Endodermal cell (in vitro differentiated cells): ENCODE data around the gene XKR7. TPM values are rescaled to one million over a fixed set of nuclear protein-coding genes. Genes with fewer than 3 reads are reported as not detected.
"Not testable (repeated sequence)": the region's sequence is repeated elsewhere in the genome, so short reads cannot be mapped to it uniquely, and the experiment has no call there.

Source experiments
- DNase-seq: peaks from one replicate; pipeline ENCODE4 v3.0.0-alpha.2; 2017
- H3K27ac ChIP-seq: 2 replicates; pipeline ENCODE4 v1.5.1; 2013; ENCODE audit warnings: mild to moderate bottlenecking, low read depth, low read length, moderate library complexity
- H3K27me3 ChIP-seq: 2 replicates; pipeline ENCODE4 v1.6.1; 2013; ENCODE audit warnings: mild to moderate bottlenecking, low read length, moderate library complexity; ENCODE audit not compliant: insufficient read depth, control insufficient read depth, poor library complexity, severe bottlenecking
- H3K36me3 ChIP-seq: 2 replicates; pipeline ENCODE4 v1.7.0; 2013; ENCODE audit warnings: mild to moderate bottlenecking, low read length, moderate library complexity; ENCODE audit not compliant: control insufficient read depth, insufficient read depth
- H3K4me1 ChIP-seq: one replicate; pipeline ENCODE4 v1.7.0; 2013; ENCODE audit warnings: low read length; ENCODE audit not compliant: control insufficient read depth, insufficient read depth
- H3K4me3 ChIP-seq: 2 replicates; pipeline ENCODE4 v1.5.1; 2013; ENCODE audit warnings: mild to moderate bottlenecking, low read length, moderate library complexity
- H3K9ac ChIP-seq: 2 replicates; pipeline ENCODE4 v1.6.1; 2013; ENCODE audit warnings: mild to moderate bottlenecking, low read length, moderate library complexity; ENCODE audit not compliant: poor library complexity, severe bottlenecking; ENCODE audit errors: extremely low read depth
- H3K9me3 ChIP-seq: 2 replicates; pipeline ENCODE4 v1.6.1; 2013; ENCODE audit warnings: mild to moderate bottlenecking, low read length, moderate library complexity; ENCODE audit not compliant: control insufficient read depth
- H3K27ac Mint-ChIP-seq: 2 replicates; pipeline ENCODE4 v1.8.0; 2020; ENCODE audit warnings: mixed read lengths
- H3K27me3 Mint-ChIP-seq: 2 replicates; pipeline ENCODE4 v1.8.0; 2021; ENCODE audit warnings: mild to moderate bottlenecking, mixed read lengths; ENCODE audit not compliant: insufficient read depth
- H3K36me3 Mint-ChIP-seq: 2 replicates; pipeline ENCODE4 v1.8.0; 2020; ENCODE audit warnings: low read depth, mixed read lengths
- H3K4me1 Mint-ChIP-seq: 2 replicates; pipeline ENCODE4 v1.8.0; 2020; ENCODE audit warnings: mixed read lengths
- H3K4me3 Mint-ChIP-seq: 2 replicates; pipeline ENCODE4 v1.8.0; 2020; ENCODE audit warnings: mild to moderate bottlenecking, moderate library complexity, mixed read lengths
- H3K9me3 Mint-ChIP-seq: 2 replicates; pipeline ENCODE4 v1.8.0; 2020; ENCODE audit warnings: mild to moderate bottlenecking, mixed read lengths
- CTCF ChIP-seq: fragments of 200-600 bp; sonication (generic); conservative IDR thresholded peaks from 2 replicates; pipeline ENCODE4 v1.5.0; 2021; ENCODE audit warnings: antibody characterized with exemption, mild to moderate bottlenecking
- WGBS, 2 experiments: methylation state at CpG; one replicate each; pipeline versions ENCODE4 v1.1.5 to v1.1.7; 2013; ENCODE audit warnings: missing lambda C conversion rate in 2 of 2, mixed read lengths in 1 of 2; ENCODE audit not compliant: insufficient coverage in 1 of 2, insufficient read length in 1 of 2; 5-methylcytosine and 5-hydroxymethylcytosine counted together
- total RNA-seq, 2 donors: library from RNA; stranded (reverse); fragmentation: NEBNext Ultra II Directional in 1 of 2; extraction: Animal tissue kit (Norgen Biotek cat#: 25700) in 1 of 2; gene quantifications; 2 replicates in 1 of 2; 3 replicates in 1 of 2; pipeline ENCODE4 v1.2.1, GENCODE V29; 2021

XKR7 gene
- total RNA-seq, 2 donors from 2014 or later = 2.7 to 3.1 TPM

DNA sequence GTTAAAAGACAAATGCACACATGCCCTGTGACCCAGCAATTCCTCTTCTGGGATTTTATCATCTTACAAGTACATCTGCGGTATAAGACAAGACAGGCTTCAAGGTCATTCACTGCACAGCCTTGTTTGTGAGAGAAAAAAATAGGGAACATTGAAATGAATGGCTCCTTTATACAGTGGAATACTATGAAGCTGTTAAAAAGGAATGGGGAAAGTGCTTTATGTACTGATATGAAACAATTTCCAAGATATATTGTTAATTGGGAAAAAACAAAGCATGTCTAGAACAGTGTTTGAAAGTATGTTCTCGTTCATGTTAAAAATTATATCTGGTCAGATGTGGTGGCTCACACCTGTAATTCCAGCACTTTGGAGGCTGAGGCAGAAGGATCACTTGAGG lies 41.5 kb upstream of the XKR7 start:
- WGBS, 2 experiments = 95 to 100% methylated on average over 2 of the region's 2 CpGs
- DNase-seq = no peak
- no peak overlapping the region for H3K4me3 ChIP-seq
- Mint-ChIP-seq H3K4me3 (no peak overlapping the region), H3K4me1 (peaks cover 1% of the 10 kb centered on the region), H3K9me3 (no peaks in the 10 kb centered on the region), H3K36me3 (no peaks in the 10 kb centered on the region), H3K27ac (no peak overlapping the region), H3K27me3 (peaks cover 13% of the 10 kb centered on the region)
- no peak for TF ChIP-seq CTCF
- H3K27me3 ChIP-seq = no peaks in the 10 kb centered on the region
- no peaks in the 10 kb centered on the region for H3K9me3 ChIP-seq
- H3K36me3 ChIP-seq = no peaks in the 10 kb centered on the region
- no peak overlapping the region for H3K27ac ChIP-seq
- H3K9ac ChIP-seq = no peak overlapping the region
- H3K4me1 ChIP-seq = no peaks in the 10 kb centered on the region

DNA sequence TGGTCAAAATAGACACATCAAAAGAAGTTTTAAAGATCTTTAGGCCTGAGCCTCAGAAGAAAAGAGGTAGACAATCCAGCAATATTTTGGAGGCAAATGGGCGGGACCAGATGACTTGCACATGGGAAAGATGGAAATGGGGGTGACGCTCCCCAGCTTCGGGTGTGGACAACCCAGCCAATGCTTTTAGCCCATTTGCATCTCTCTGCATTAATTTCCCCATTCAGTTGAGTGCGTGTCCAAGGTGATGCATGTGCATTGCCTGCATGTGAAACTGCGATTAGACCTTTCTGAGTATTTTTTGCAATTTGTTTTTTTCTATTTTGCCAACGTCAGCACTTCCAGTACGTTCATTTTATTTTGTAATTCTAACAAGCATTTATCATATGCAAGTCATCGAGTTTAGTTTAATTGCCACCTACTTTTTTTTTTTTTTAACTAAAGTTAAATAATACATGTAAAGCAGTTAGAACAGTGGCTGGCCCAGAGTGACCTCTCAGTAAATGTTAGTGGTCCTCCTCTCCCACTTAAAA lies 40.3 kb upstream of the XKR7 start:
- Mint-ChIP-seq H3K27me3 (peaks cover 13% of the 10 kb centered on the region), H3K4me3 (no peak overlapping the region), H3K9me3 (no peaks in the 10 kb centered on the region), H3K4me1 (peaks cover 1% of the 10 kb centered on the region), H3K27ac (no peak overlapping the region), H3K36me3 (no peaks in the 10 kb centered on the region)
- H3K27ac ChIP-seq = no peak overlapping the region
- TF ChIP-seq CTCF = no peak
- H3K9me3 ChIP-seq = no peaks in the 10 kb centered on the region
- no peak overlapping the region for H3K9ac ChIP-seq
- no peaks in the 10 kb centered on the region for H3K27me3 ChIP-seq
- H3K4me1 ChIP-seq = no peaks in the 10 kb centered on the region
- no peak overlapping the region for H3K4me3 ChIP-seq
- 85 to 95% methylated on average over 7 to 8 of the region's 8 CpGs for WGBS, 2 experiments
- DNase-seq = no peak
- H3K36me3 ChIP-seq = no peaks in the 10 kb centered on the region

GRCh38 chr20:31929631-31930030 lies 38.3 kb upstream of the XKR7 start:
- H3K9me3 Mint-ChIP-seq, H3K36me3 ChIP-seq, H3K4me3 Mint-ChIP-seq, DNase-seq, H3K9ac ChIP-seq, H3K27ac Mint-ChIP-seq, H3K9me3 ChIP-seq, H3K4me3 ChIP-seq, H3K4me1 ChIP-seq, H3K27ac ChIP-seq, H3K4me1 Mint-ChIP-seq, H3K27me3 ChIP-seq, H3K36me3 Mint-ChIP-seq: not testable (repeated sequence)
- peaks cover 13% of the 10 kb centered on the region for H3K27me3 Mint-ChIP-seq
- WGBS, 2 experiments = 79 to 81% methylated on average over 2 of the region's 4 CpGs

DNA sequence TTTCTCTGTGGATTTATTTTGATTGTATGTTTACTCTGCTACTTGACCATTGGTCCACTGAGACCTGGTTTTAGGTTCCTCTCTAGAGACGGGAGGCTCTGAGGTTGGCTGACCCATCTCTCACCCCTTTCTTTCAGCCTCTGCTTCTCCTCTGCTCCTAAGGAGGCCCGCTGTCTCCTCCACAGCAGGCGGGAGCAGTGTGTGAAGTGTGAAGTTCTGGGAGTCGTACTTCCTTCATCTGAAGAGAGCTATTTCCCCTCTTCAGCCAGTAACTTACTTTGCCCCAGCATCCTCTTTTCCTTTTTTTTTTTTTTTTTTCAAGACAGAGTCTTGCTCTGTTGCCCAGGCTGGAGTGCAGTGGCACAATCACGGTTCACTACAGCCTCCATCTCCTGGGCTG lies 37.2 kb upstream of the XKR7 start:
- H3K9ac ChIP-seq = no peak overlapping the region
- H3K4me3 ChIP-seq = no peak overlapping the region
- H3K36me3 Mint-ChIP-seq = no peaks in the 10 kb centered on the region
- H3K27me3 ChIP-seq = no peaks in the 10 kb centered on the region
- no peaks in the 10 kb centered on the region for H3K36me3 ChIP-seq
- no peak for DNase-seq
- H3K9me3 Mint-ChIP-seq = no peaks in the 10 kb centered on the region
- WGBS, 2 experiments = 90 to 91% methylated on average over 1 to 4 of the region's 5 CpGs
- H3K4me3 Mint-ChIP-seq = no peak overlapping the region
- H3K27ac Mint-ChIP-seq = no peak overlapping the region
- H3K4me1 ChIP-seq = no peaks in the 10 kb centered on the region
- TF ChIP-seq CTCF = no peak
- peaks cover 13% of the 10 kb centered on the region for H3K27me3 Mint-ChIP-seq
- no peaks in the 10 kb centered on the region for H3K4me1 Mint-ChIP-seq
- H3K27ac ChIP-seq = no peak overlapping the region
- H3K9me3 ChIP-seq = no peaks in the 10 kb centered on the region
